ENCODE data around the gene OR5K2.

DNA sequence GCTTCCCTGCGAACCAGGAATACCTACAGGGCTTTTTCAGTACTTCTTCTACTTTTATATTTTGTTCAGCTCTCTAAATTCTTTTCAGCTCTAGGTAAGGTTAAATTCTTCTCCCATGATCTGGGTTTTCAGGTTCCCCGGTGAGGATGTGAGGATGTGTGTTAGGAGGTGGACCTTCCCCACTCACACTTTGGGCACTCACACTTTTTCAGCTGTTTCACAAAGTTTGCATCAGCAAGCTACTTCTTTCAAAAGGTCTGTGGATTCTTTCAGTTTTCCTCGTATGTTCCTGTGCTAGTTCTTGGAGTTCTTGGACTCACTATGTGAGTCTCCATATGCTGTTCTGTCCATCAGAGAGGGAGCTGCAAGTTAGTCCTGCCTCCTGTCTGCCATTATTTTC lies 13.9 kb upstream of the OR5K2 start:
- TF ChIP-seq, protein P1, sequence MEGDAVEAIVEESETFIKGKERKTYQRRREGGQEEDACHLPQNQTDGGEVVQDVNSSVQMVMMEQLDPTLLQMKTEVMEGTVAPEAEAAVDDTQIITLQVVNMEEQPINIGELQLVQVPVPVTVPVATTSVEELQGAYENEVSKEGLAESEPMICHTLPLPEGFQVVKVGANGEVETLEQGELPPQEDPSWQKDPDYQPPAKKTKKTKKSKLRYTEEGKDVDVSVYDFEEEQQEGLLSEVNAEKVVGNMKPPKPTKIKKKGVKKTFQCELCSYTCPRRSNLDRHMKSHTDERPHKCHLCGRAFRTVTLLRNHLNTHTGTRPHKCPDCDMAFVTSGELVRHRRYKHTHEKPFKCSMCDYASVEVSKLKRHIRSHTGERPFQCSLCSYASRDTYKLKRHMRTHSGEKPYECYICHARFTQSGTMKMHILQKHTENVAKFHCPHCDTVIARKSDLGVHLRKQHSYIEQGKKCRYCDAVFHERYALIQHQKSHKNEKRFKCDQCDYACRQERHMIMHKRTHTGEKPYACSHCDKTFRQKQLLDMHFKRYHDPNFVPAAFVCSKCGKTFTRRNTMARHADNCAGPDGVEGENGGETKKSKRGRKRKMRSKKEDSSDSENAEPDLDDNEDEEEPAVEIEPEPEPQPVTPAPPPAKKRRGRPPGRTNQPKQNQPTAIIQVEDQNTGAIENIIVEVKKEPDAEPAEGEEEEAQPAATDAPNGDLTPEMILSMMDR (conservative IDR thresholded peaks at IDR 0.05; ENCODE audit: low read depth, low read length), result no peak
- TF ChIP-seq EZH2 (IDR thresholded peaks at IDR 0.05; ENCODE audit: borderline replicate concordance, low read depth, low read length, poor library complexity, severe bottlenecking), result no peak

Measured in A673 (cell line).